HCT116 (cell line): ENCODE measurements around the gene POLD2. TPM values are rescaled to one million over a fixed set of nuclear protein-coding genes. Genes with fewer than 3 reads are reported as not detected.

Experiments
- ATAC-seq: fragments of 200-7000 bp; cut with Tn5 transposase; 2 replicates; pipeline ENCODE4 v1.9.1; 2020; ENCODE audit warnings: mild to moderate bottlenecking, moderate library complexity
- BruUV-seq: library from RNA; stranded (reverse); fragments of 400-500 nt; replicated peaks from 2 replicates; lab custom pipeline; 2021; lab: Mats Ljungman, UMichigan
- CTCF ChIA-PET: fragments of 300-600 bp; sonication (Branson Sonifier 250); formaldehyde crosslinking; loops from one replicate; lab custom pipeline; 2021; ENCODE audit warnings: antibody characterized with exemption; lab: Charles Lee
- POLR2A ChIA-PET: fragments of 300-600, 350-600 bp; sonication (Branson Sonifier 250); formaldehyde crosslinking; loops from one replicate; lab custom pipeline; 2021; ENCODE audit warnings: antibody characterized with exemption; lab: Charles Lee
- RAD21 ChIA-PET, 2 experiments: fragments of 300-600 bp; sonication (Branson Sonifier 250); formaldehyde crosslinking; loops; one replicate each; lab custom pipeline; 2023; ENCODE audit warnings: low total read pairs in 2 of 2; ENCODE audit not compliant: uncharacterized antibody in 2 of 2, unreplicated experiment in 2 of 2, low non-redundant PET in 1 of 2; lab: Charles Lee
- DNase-seq: peaks from one replicate; pipeline ENCODE4 v3.0.0-alpha.2; 2010; ENCODE audit warnings: low read depth, low spot score
- H2AFZ ChIP-seq: fragments of 200-600 bp; shearing (Covaris generic), sonication (generic); 2 replicates; pipeline ENCODE4 v1.6.1; 2017; ENCODE audit warnings: low read depth, mixed run types, mixed read lengths, antibody characterized with exemption, low read length; ENCODE audit not compliant: poor library complexity, severe bottlenecking
- H3K27ac ChIP-seq: 2 replicates; pipeline ENCODE4 v1.5.1; 2012; ENCODE audit warnings: low read depth, low read length
- H3K27me3 ChIP-seq: fragments of 200-600 bp; sonication (generic); 2 replicates; pipeline ENCODE4 v1.6.1; 2016; ENCODE audit warnings: mixed run types, low read length, mixed read lengths; ENCODE audit not compliant: insufficient read depth
- H3K36me3 ChIP-seq, 2 experiments: fragments of 200-500 bp in 1 of 2; fragments of 200-600 bp in 1 of 2; sonication (Bioruptor generic) in 1 of 2; sonication (generic) in 1 of 2; 2 replicates each; pipeline versions ENCODE4 v1.5.1 to v1.6.1; 2014 to 2016; ENCODE audit warnings: low read length in 2 of 2, inconsistent platforms in 1 of 2, mixed read lengths in 1 of 2, mixed run types in 1 of 2; ENCODE audit not compliant: insufficient read depth in 2 of 2, control insufficient read depth in 1 of 2
- H3K4me1 ChIP-seq, 2 experiments: fragments of 200-600 bp in 1 of 2; sonication (generic) in 1 of 2; 2 replicates each; pipeline versions ENCODE4 v1.5.1 to v1.6.1; 2012 to 2017; ENCODE audit warnings: low read length in 2 of 2, inconsistent platforms in 1 of 2, mild to moderate bottlenecking in 1 of 2, mixed read lengths in 1 of 2, mixed run types in 1 of 2, moderate library complexity in 1 of 2; ENCODE audit not compliant: insufficient read depth in 2 of 2, control insufficient read depth in 1 of 2
- H3K4me2 ChIP-seq: fragments of 200-600 bp; sonication (generic); 2 replicates; pipeline ENCODE4 v1.6.1; 2017; ENCODE audit warnings: mixed run types, low read length, mixed read lengths
- H3K4me3 ChIP-seq, 2 experiments: fragments of 200-600 bp in 1 of 2; sonication (generic) in 1 of 2; replicated peaks in 1 of 2; 2 replicates each; pipeline ENCODE4 v1.5.1; 2011 to 2016; ENCODE audit warnings: low read length in 2 of 2, control low read depth in 1 of 2, low read depth in 1 of 2, mild to moderate bottlenecking in 1 of 2, mixed read lengths in 1 of 2, mixed run types in 1 of 2
- H3K79me2 ChIP-seq: fragments of 200-600 bp; sonication (generic); 2 replicates; pipeline ENCODE4 v1.6.1; 2017; ENCODE audit warnings: mild to moderate bottlenecking, mixed run types, low read length, moderate library complexity, mixed read lengths; ENCODE audit not compliant: insufficient read depth
- H3K9ac ChIP-seq: fragments of 200-600 bp; sonication (generic); 2 replicates; pipeline ENCODE4 v1.6.1; 2016; ENCODE audit warnings: low read length, mixed read lengths
- H3K9me2 ChIP-seq: fragments of 200-600 bp; sonication (generic), shearing (Covaris generic); 2 replicates; pipeline ENCODE4 v1.6.1; 2017; ENCODE audit warnings: mixed run types, mild to moderate bottlenecking, moderate library complexity; ENCODE audit not compliant: insufficient read depth
- H3K9me3 ChIP-seq, 2 experiments: fragments of 200-500 bp in 1 of 2; fragments of 200-600 bp in 1 of 2; sonication (Bioruptor generic) in 1 of 2; sonication (generic) in 1 of 2; 2 replicates each; pipeline ENCODE4 v1.6.1; 2014 to 2017; ENCODE audit warnings: low read length in 2 of 2, mixed read lengths in 2 of 2, inconsistent platforms in 1 of 2, low read depth in 1 of 2, mild to moderate bottlenecking in 1 of 2, mixed run types in 1 of 2, moderate library complexity in 1 of 2; ENCODE audit not compliant: control insufficient read depth in 1 of 2, insufficient read depth in 1 of 2
- H4K20me1 ChIP-seq: fragments of 200-600 bp; sonication (generic), shearing (Covaris generic); 2 replicates; pipeline ENCODE4 v1.6.1; 2017; ENCODE audit warnings: mixed run types, mild to moderate bottlenecking, moderate library complexity; ENCODE audit not compliant: insufficient read depth
- ATF3 ChIP-seq: IDR thresholded peaks from 2 replicates; pipeline ENCODE4 v1.6.1; 2012
- CBX3 ChIP-seq: IDR thresholded peaks from 2 replicates; pipeline ENCODE4 v1.6.1; 2012; ENCODE audit warnings: low read depth
- CEBPB ChIP-seq: IDR thresholded peaks from 2 replicates; pipeline ENCODE4 v1.6.1; 2012; ENCODE audit warnings: low read depth
- CTCF ChIP-seq, 3 experiments: fragments of 200-600 bp in 1 of 3; sonication (generic) in 1 of 3; IDR thresholded peaks in 2 of 3; conservative IDR thresholded peaks in 1 of 3; 2 replicates each; pipeline ENCODE4 v1.5.1; 2012 to 2017; ENCODE audit warnings: low read depth in 2 of 3, low read length in 2 of 3, antibody characterized with exemption in 1 of 3, borderline replicate concordance in 1 of 3, control low read depth in 1 of 3, mild to moderate bottlenecking in 1 of 3, mixed read lengths in 1 of 3, mixed run types in 1 of 3, moderate library complexity in 1 of 3; ENCODE audit not compliant: insufficient read depth in 1 of 3
- EGR1 ChIP-seq: IDR thresholded peaks from 2 replicates; pipeline ENCODE4 v1.6.1; 2012; ENCODE audit warnings: low read depth
- ELF1 ChIP-seq: IDR thresholded peaks from 2 replicates; pipeline ENCODE4 v1.6.1; 2012; ENCODE audit warnings: low read depth, borderline replicate concordance
- EZH2 ChIP-seq: fragments of 200-600 bp; sonication (generic); IDR thresholded peaks from 2 replicates; pipeline ENCODE4 v1.6.1; 2017; ENCODE audit warnings: antibody characterized with exemption, mixed run types
- FOSL1 ChIP-seq: IDR thresholded peaks from 2 replicates; pipeline ENCODE4 v1.6.1; 2012; ENCODE audit warnings: low read depth
- JUND ChIP-seq: IDR thresholded peaks from 2 replicates; pipeline ENCODE4 v1.6.1; 2012
- MAX ChIP-seq: IDR thresholded peaks from 2 replicates; pipeline ENCODE4 v1.6.1; 2012
- POLR2A ChIP-seq: IDR thresholded peaks from 2 replicates; pipeline ENCODE4 v1.7.0; 2011; ENCODE audit warnings: borderline replicate concordance; ENCODE audit not compliant: insufficient read depth, insufficient read length; ENCODE audit errors: extremely low read depth
- POLR2AphosphoS5 ChIP-seq: IDR thresholded peaks from 2 replicates; pipeline ENCODE4 v1.6.1; 2011; ENCODE audit warnings: mild to moderate bottlenecking, low read depth, low read length, moderate library complexity
- RAD21 ChIP-seq: IDR thresholded peaks from 2 replicates; pipeline ENCODE4 v1.6.1; 2012; ENCODE audit warnings: low read depth, mild to moderate bottlenecking
- REST ChIP-seq: IDR thresholded peaks from 2 replicates; pipeline ENCODE4 v1.6.1; 2012; ENCODE audit warnings: low read depth
- SIN3A ChIP-seq: IDR thresholded peaks from 2 replicates; pipeline ENCODE4 v1.6.1; 2012; ENCODE audit warnings: low read depth
- TCF7L2 ChIP-seq: IDR thresholded peaks from 2 replicates; pipeline ENCODE4 v1.7.0; 2011; ENCODE audit warnings: borderline replicate concordance, inconsistent platforms; ENCODE audit not compliant: insufficient read depth, insufficient read length; ENCODE audit errors: extremely low read depth
- YY1 ChIP-seq: IDR thresholded peaks from 2 replicates; pipeline ENCODE4 v1.6.1; 2011; ENCODE audit warnings: low read length, low read depth, moderate library complexity, mild to moderate bottlenecking; ENCODE audit not compliant: insufficient replicate concordance; ENCODE audit errors: extremely low read depth
- ZFX ChIP-seq: fragments of 450-650 bp; IDR thresholded peaks from 2 replicates; pipeline ENCODE4 v1.6.1; 2017
- ZNF274 ChIP-seq: fragments of 200-500 bp; sonication (Bioruptor generic); IDR thresholded peaks from 2 replicates; pipeline ENCODE4 v1.6.1; 2014; ENCODE audit warnings: mild to moderate bottlenecking, low read depth, low read length, inconsistent platforms
- intact Hi-C: fragments of 100-400 bp; cut with micrococcal nuclease; formaldehyde crosslinking; loops from 2 replicates; pipeline ENCODE4 v1.10.0; 2022
- total RNA-seq: library from RNA; stranded (reverse); gene quantifications from one replicate; pipeline ENCODE4 v1.2.1, GENCODE V29; 2021; ENCODE audit not compliant: unreplicated experiment

The POLD2 gene
- total RNA-seq, 1 experiment from 2014 or later = 237 TPM

GRCh38 chr7:44110719-44111635 is 12.4 kb downstream of the POLD2 start:
- Histone ChIP-seq H3K9me2 (no peaks in the 10 kb centered on the region), H3K4me1 (no peaks in the 10 kb centered on the region), H2AFZ (no peak overlapping the region), H3K36me3 (peaks cover 4% of the 10 kb centered on the region in 2 experiments; a peak in 1 of 4 replicates), H3K27me3 (no peaks in the 10 kb centered on the region), H3K27ac (no peak overlapping the region), H3K4me2 (no peak overlapping the region), H3K9me3 (no peaks in the 10 kb centered on the region), H3K79me2 (no peaks in the 10 kb centered on the region), H3K9ac (no peak overlapping the region), H3K4me3 (no peak overlapping the region), H4K20me1 (no peaks in the 10 kb centered on the region)
- intact Hi-C loops = no loop called here
- ATAC-seq (no peak), DNase-seq (no peak)
- POLR2A ChIA-PET = no interaction called here
- RAD21 ChIA-PET = no interaction called here
- CTCF ChIA-PET = no interaction called here
- BruUV-seq = no TSS peak
- TF ChIP-seq CTCF (IDR thresholded peaks at IDR 0.05 in 2 of 3, conservative IDR thresholded peaks at IDR 0.05 in 1 of 3; ENCODE audit: borderline replicate concordance in 1 of 3, insufficient read depth in 1 of 3, low read depth in 2 of 3, low read length in 2 of 3) (no peak), CEBPB (no peak), RAD21 (no peak), EGR1 (no peak), EZH2 (no peak), POLR2A (no peak), REST (no peak), YY1 (no peak), ELF1 (no peak), ZFX (no peak), JUND (no peak), MAX (no peak), FOSL1 (no peak), POLR2AphosphoS5 (no peak), ZNF274 (no peak), SIN3A (no peak), CBX3 (no peak), ATF3 (no peak), TCF7L2 (no peak)
